K562 (cell line): ENCODE measurements around the gene MDM1. TPM values are rescaled to one million over a fixed set of nuclear protein-coding genes. Genes with fewer than 3 reads are reported as not detected.

Experiments
- EGR1 ChIP-seq: fragments of 450-650 bp; conservative IDR thresholded peaks from 2 replicates; pipeline ENCODE4 v1.6.1; 2017; ENCODE audit warnings: mild to moderate bottlenecking
- GATA2 ChIP-seq: sonication (generic); formaldehyde crosslinking; IDR thresholded peaks from 2 replicates; pipeline ENCODE4 v1.4.0; 2020; ENCODE audit warnings: mild to moderate bottlenecking, missing genetic modification reagents
- KLF13 ChIP-seq: fragments of 450-650 bp; IDR thresholded peaks from 2 replicates; pipeline ENCODE4 v1.6.1; 2016; ENCODE audit warnings: missing genetic modification characterization, low read depth, mild to moderate bottlenecking, missing compliant biosample characterization, moderate library complexity, borderline replicate concordance
- LEF1 ChIP-seq: fragments of 450-650 bp; IDR thresholded peaks from 2 replicates; pipeline ENCODE4 v1.6.1; 2016; ENCODE audit warnings: mild to moderate bottlenecking
- MTA1 ChIP-seq: fragments of 450-650 bp; IDR thresholded peaks from 2 replicates; pipeline ENCODE4 v1.6.1; 2017; ENCODE audit warnings: borderline replicate concordance
- PML ChIP-seq: IDR thresholded peaks from 2 replicates; pipeline ENCODE4 v1.6.1; 2012; ENCODE audit warnings: low read length, inconsistent platforms
- RB1 ChIP-seq: fragments of 450-650 bp; IDR thresholded peaks from 2 replicates; pipeline ENCODE4 v1.6.1; 2017; ENCODE audit warnings: low read depth, mild to moderate bottlenecking
- RBM39 ChIP-seq: fragments of 200-400 bp; formaldehyde crosslinking; optimal IDR thresholded peaks from 2 replicates; pipeline ENCODE3; 2018; ENCODE audit warnings: low read depth, low read length
- TEAD1 ChIP-seq, 2 experiments: fragments of 450-650 bp in 1 of 2; sonication (generic) in 1 of 2; formaldehyde crosslinking; IDR thresholded peaks; 2 replicates each; pipeline versions ENCODE4 v1.4.0 to v1.8.0; 2020 to 2022; ENCODE audit warnings: mild to moderate bottlenecking in 2 of 2, missing genetic modification reagents in 1 of 2
- TRIM28 ChIP-seq: fragments of 450-650 bp; IDR thresholded peaks from 2 replicates; pipeline ENCODE4 v1.6.1; 2017
- ZFX ChIP-seq: sonication (generic); formaldehyde crosslinking; IDR thresholded peaks from 2 replicates; pipeline ENCODE4 v1.8.0; 2022; ENCODE audit warnings: mild to moderate bottlenecking, missing genetic modification reagents, moderate library complexity
- ZNF232 ChIP-seq: sonication (generic); formaldehyde crosslinking; IDR thresholded peaks from 2 replicates; pipeline ENCODE4 v1.8.0; 2022; ENCODE audit warnings: mild to moderate bottlenecking, missing genetic modification reagents
- ZNF311 ChIP-seq: fragments of 250-450 bp; sonication (Bioruptor Pico); IDR thresholded peaks from 2 replicates; pipeline ENCODE4 v1.4.0; 2020; ENCODE audit warnings: mild to moderate bottlenecking, moderate library complexity
- ZNF384 ChIP-seq: IDR thresholded peaks from 2 replicates; pipeline ENCODE4 v1.6.1; 2012; ENCODE audit warnings: low read depth, low read length, improper control_type of control experiment
- ZNF507 ChIP-seq: conservative IDR thresholded peaks from 2 replicates; pipeline ENCODE4 v1.6.1; 2017; ENCODE audit warnings: missing genetic modification characterization, missing compliant biosample characterization
- ZNF780A ChIP-seq: fragments of 250-450 bp; sonication (Bioruptor Pico); IDR thresholded peaks from 2 replicates; pipeline ENCODE4 v1.5.0; 2021; ENCODE audit warnings: mild to moderate bottlenecking
- polyA plus RNA-seq, 8 experiments: library from polyadenylated mRNA; depleted of rRNA in 4 of 8; stranded (reverse) in 5 of 8; unstranded in 3 of 8; fragments of >200 nt; fragmentation: Nextera tagmentation in 2 of 8; fragmentation: Illumina TruSeq in 1 of 8; extraction: Ambion mirVana in 2 of 8; extraction: Trizol in 1 of 8; gene quantifications; 2 replicates each; pipeline versions ENCODE4 v1.2.1 to v1.2.3, GENCODE V29; 2011 to 2014; ENCODE audit warnings: inconsistent platforms in 1 of 8, missing spikeins in 1 of 8
- total RNA-seq, 7 experiments: library from RNA; depleted of rRNA in 6 of 7; stranded (reverse); fragments of >200 nt in 6 of 7; fragmentation: Illumina TruSeq in 2 of 7; extraction: Trizol in 2 of 7; gene quantifications; 2 replicates each; pipeline versions ENCODE4 v1.2.1 to v1.2.3, GENCODE V29; 2011 to 2021; ENCODE audit warnings: low replicate concordance in 1 of 7
- TF ChIP-seq, protein P1 (sequence below): sonication (generic); formaldehyde crosslinking; IDR thresholded peaks from 2 replicates; pipeline ENCODE4 v1.8.1; 2023; ENCODE audit warnings: mild to moderate bottlenecking, missing genetic modification reagents
- TF ChIP-seq, protein P2 (sequence below), 3 experiments: fragments of 200-800 bp in 1 of 3; fragments of 250-450 bp in 1 of 3; fragments of 450-650 bp in 1 of 3; sonication (Bioruptor Pico) in 1 of 3; sonication (Bioruptor generic) in 1 of 3; formaldehyde crosslinking in 1 of 3; IDR thresholded peaks; 2 replicates each; pipeline versions ENCODE4 v1.6.1 to v1.8.0; 2016 to 2022; ENCODE audit warnings: mild to moderate bottlenecking in 2 of 3, missing genetic modification characterization in 2 of 3, missing compliant biosample characterization in 1 of 3, moderate library complexity in 1 of 3
- TF ChIP-seq, protein P3 (sequence below): fragments of 450-650 bp; formaldehyde crosslinking; IDR thresholded peaks from 2 replicates; pipeline ENCODE4 v1.4.0; 2020; ENCODE audit warnings: mild to moderate bottlenecking, moderate library complexity
- TF ChIP-seq, protein P4 (sequence below): sonication (generic); formaldehyde crosslinking; IDR thresholded peaks from 2 replicates; pipeline ENCODE4 v1.9.0; 2022; ENCODE audit warnings: mild to moderate bottlenecking, missing genetic modification reagents

Gene MDM1
- total and polyA plus RNA-seq, 9 of the 15 experiments (the other 6 are each of a cell fraction or from before 2014, with no cell fraction given), result 7.5 to 16.8 (median 13.1) TPM

DNA sequence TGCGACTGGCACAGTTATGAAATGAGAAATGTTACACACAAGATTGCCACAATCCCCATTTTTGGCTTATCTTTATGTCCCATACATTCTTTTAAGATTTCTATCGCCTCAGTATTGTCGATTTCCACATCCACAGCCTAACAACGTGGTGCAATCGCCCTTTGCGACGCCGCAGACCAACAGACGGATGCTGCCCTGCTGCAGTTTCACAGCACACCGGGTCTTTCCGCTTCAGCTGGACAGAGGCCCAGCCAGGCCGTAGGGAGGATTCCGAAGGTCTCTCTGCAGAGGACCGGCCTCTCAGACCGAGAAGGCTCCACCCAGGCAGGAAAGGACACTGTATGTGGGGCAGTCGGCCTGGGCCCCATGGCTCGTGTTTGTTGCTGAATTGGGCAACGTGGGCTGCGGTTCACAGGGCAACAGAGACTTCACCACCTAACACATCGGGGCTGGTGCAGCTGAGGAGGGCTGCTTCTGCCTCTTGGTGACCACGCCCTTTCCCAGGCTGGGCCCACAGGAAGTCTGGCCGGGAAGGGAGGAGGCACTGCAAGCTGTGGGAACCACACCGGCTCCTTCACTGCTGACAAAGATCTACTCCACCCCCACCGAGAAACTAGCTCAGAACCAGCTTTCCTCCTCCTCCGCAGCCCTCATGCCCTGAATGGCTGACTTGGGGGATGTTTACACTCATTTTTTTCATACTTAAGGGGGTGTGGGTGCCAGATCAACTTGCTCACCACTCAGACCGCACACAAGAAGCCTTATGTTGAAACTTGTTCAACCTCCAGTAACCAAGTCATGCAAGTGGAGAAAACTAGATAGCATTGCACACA lies 32.9 kb upstream of the MDM1 start (continued):
- TF ChIP-seq MTA1, result 0 out of 2 replicates have a peak, but pooled peaks have one; percentile 35
- peak; percentile 74 for TF ChIP-seq GATA2 (CRISPR knock-in tag)
- no peak for TF ChIP-seq ZNF507
- peak; percentile 94 for TF ChIP-seq ZNF384
- peak; percentile 95 for TF ChIP-seq ZFX (CRISPR knock-in tag)
- 0 out of 2 replicates have a peak, but pooled peaks have one; percentile 22 for TF ChIP-seq ZNF232
- 0 out of 2 replicates have a peak, but pooled peaks have one; percentile 33 for TF ChIP-seq TRIM28
- 0 out of 2 replicates have a peak, but pooled peaks have one; percentile 26 for TF ChIP-seq ZNF311 (CRISPR knock-in tag)
- TF ChIP-seq KLF13, result peak; percentile 58; the same call in 1 of the 2 replicates
- TF ChIP-seq, protein P1, sequence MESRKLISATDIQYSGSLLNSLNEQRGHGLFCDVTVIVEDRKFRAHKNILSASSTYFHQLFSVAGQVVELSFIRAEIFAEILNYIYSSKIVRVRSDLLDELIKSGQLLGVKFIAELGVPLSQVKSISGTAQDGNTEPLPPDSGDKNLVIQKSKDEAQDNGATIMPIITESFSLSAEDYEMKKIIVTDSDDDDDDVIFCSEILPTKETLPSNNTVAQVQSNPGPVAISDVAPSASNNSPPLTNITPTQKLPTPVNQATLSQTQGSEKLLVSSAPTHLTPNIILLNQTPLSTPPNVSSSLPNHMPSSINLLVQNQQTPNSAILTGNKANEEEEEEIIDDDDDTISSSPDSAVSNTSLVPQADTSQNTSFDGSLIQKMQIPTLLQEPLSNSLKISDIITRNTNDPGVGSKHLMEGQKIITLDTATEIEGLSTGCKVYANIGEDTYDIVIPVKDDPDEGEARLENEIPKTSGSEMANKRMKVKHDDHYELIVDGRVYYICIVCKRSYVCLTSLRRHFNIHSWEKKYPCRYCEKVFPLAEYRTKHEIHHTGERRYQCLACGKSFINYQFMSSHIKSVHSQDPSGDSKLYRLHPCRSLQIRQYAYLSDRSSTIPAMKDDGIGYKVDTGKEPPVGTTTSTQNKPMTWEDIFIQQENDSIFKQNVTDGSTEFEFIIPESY (CRISPR knock-in tag), result peak; percentile 82
- peak; percentile 86 for TF ChIP-seq EGR1
- TF ChIP-seq, protein P2, sequence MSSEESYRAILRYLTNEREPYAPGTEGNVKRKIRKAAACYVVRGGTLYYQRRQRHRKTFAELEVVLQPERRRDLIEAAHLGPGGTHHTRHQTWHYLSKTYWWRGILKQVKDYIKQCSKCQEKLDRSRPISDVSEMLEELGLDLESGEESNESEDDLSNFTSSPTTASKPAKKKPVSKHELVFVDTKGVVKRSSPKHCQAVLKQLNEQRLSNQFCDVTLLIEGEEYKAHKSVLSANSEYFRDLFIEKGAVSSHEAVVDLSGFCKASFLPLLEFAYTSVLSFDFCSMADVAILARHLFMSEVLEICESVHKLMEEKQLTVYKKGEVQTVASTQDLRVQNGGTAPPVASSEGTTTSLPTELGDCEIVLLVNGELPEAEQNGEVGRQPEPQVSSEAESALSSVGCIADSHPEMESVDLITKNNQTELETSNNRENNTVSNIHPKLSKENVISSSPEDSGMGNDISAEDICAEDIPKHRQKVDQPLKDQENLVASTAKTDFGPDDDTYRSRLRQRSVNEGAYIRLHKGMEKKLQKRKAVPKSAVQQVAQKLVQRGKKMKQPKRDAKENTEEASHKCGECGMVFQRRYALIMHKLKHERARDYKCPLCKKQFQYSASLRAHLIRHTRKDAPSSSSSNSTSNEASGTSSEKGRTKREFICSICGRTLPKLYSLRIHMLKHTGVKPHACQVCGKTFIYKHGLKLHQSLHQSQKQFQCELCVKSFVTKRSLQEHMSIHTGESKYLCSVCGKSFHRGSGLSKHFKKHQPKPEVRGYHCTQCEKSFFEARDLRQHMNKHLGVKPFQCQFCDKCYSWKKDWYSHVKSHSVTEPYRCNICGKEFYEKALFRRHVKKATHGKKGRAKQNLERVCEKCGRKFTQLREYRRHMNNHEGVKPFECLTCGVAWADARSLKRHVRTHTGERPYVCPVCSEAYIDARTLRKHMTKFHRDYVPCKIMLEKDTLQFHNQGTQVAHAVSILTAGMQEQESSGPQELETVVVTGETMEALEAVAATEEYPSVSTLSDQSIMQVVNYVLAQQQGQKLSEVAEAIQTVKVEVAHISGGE (CRISPR knock-in tag; IDR thresholded peaks at IDR 0.05), result peak in 2 of 3 experiments; percentile 11 to 51; a peak in 3 of 6 replicates
- TF ChIP-seq, protein P3, sequence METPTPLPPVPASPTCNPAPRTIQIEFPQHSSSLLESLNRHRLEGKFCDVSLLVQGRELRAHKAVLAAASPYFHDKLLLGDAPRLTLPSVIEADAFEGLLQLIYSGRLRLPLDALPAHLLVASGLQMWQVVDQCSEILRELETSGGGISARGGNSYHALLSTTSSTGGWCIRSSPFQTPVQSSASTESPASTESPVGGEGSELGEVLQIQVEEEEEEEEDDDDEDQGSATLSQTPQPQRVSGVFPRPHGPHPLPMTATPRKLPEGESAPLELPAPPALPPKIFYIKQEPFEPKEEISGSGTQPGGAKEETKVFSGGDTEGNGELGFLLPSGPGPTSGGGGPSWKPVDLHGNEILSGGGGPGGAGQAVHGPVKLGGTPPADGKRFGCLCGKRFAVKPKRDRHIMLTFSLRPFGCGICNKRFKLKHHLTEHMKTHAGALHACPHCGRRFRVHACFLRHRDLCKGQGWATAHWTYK (CRISPR knock-in tag), result peak; percentile 79; the same call in 1 of the 2 replicates
- TF ChIP-seq ZNF780A (CRISPR knock-in tag), result no peak
- TF ChIP-seq, protein P4, sequence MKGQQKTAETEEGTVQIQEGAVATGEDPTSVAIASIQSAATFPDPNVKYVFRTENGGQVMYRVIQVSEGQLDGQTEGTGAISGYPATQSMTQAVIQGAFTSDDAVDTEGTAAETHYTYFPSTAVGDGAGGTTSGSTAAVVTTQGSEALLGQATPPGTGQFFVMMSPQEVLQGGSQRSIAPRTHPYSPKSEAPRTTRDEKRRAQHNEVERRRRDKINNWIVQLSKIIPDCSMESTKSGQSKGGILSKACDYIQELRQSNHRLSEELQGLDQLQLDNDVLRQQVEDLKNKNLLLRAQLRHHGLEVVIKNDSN, result peak; percentile 52; the same call in 1 of the 2 replicates
- peak; percentile 75 to 94 for TF ChIP-seq TEAD1 (CRISPR knock-in tag; IDR thresholded peaks at IDR 0.05)
- peak; percentile 77 for TF ChIP-seq LEF1
- TF ChIP-seq RB1, result no peak
- TF ChIP-seq PML, result peak; percentile 31
- peak; percentile 18 for TF ChIP-seq RBM39
